ENCODE data around the gene PPFIBP1.

GRCh38 chr12:27566159-27566558 is 42.2 kb downstream of the PPFIBP1 start:
- peak; percentile 23; the same call in 1 of the 2 replicates for TF ChIP-seq CTCF (IDR thresholded peaks at IDR 0.05)
- TF ChIP-seq REST (IDR thresholded peaks at IDR 0.05; ENCODE audit: insufficient read depth in 1 of 2, low read depth in 2 of 2, low read length in 1 of 2) = no peak
